ENCODE data around the gene KIF22.
"Not testable (repeated sequence)": the region's sequence is repeated elsewhere in the genome, so short reads cannot be mapped to it uniquely, and the experiment has no call there.

DNA sequence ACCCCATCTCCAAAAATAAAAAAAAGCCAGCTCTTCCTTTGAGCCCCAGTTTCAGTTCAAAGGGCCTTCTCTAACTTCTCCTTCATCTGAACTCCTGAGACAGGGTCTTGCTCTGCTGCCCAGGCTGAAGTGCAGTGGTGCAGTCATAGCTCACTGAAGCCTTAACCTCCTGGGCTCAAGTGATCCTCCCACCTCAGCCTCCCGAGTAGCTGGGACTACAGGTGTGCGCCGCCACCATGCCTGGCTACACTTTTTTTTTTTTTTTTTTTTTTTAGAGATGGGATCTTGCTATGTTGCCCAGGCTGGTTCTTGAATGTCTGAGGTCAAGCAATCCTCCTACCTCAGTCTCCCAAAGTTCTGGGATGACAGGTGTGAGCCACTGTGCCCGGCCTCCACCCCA, 42.7 kb downstream of the KIF22 start:
- not testable (repeated sequence) for TF ChIP-seq ARNT, SUZ12, FOXK2 (IDR thresholded peaks at IDR 0.05)
